Thymus (tissue), 11 donors: ENCODE data around the gene CBX1. TPM values are rescaled to one million over a fixed set of nuclear protein-coding genes. Genes with fewer than 3 reads are reported as not detected.

Source experiments
- DNase-seq, 9 donors: peaks; one replicate each; pipeline ENCODE4 v3.0.0-alpha.2; 2013; ENCODE audit warnings: low spot score in 9 of 9, low read depth in 6 of 9, missing footprints in 1 of 9
- H3K27ac ChIP-seq, 2 donors: one replicate each; pipeline ENCODE4 v1.5.1; 2013; ENCODE audit warnings: control low read depth in 1 of 2, low read depth in 1 of 2, low read length in 1 of 2, mild to moderate bottlenecking in 1 of 2, moderate library complexity in 1 of 2
- H3K27me3 ChIP-seq, 2 donors: one replicate each; pipeline ENCODE4 v1.5.1; 2013; ENCODE audit warnings: low read length in 1 of 2; ENCODE audit not compliant: control insufficient read depth in 2 of 2, insufficient read depth in 1 of 2
- H3K36me3 ChIP-seq, 2 donors: one replicate each; pipeline ENCODE4 v1.5.1; 2013; ENCODE audit warnings: low read length in 1 of 2, mild to moderate bottlenecking in 1 of 2, moderate library complexity in 1 of 2; ENCODE audit not compliant: control insufficient read depth in 2 of 2, insufficient read depth in 2 of 2
- H3K4me1 ChIP-seq, 2 donors: one replicate each; pipeline ENCODE4 v1.5.1; 2013; ENCODE audit warnings: low read length in 2 of 2; ENCODE audit not compliant: control insufficient read depth in 2 of 2, insufficient read depth in 2 of 2
- H3K4me3 ChIP-seq, 2 donors: one replicate each; pipeline ENCODE4 v1.5.1; 2013; ENCODE audit warnings: low read length in 2 of 2, control low read depth in 1 of 2, mild to moderate bottlenecking in 1 of 2
- H3K9me3 ChIP-seq, 2 donors: one replicate each; pipeline ENCODE4 v1.5.1; 2013; ENCODE audit warnings: low read length in 1 of 2, mild to moderate bottlenecking in 1 of 2; ENCODE audit not compliant: control insufficient read depth in 2 of 2, insufficient read depth in 1 of 2
- WGBS: extraction: QIAGEN DNeasy Blood & Tissue Kit; methylation state at CpG from one replicate; pipeline ENCODE4 v1.1.7; 2013; 5-methylcytosine and 5-hydroxymethylcytosine counted together
- polyA plus RNA-seq: library from polyadenylated mRNA; stranded (reverse); fragments of 200-250 nt; gene quantifications from one replicate; pipeline ENCODE4 v1.2.3, GENCODE V29; 2013
- total RNA-seq: library from RNA; stranded (reverse); fragments of 120-200 nt; gene quantifications from one replicate; pipeline ENCODE4 v1.2.4, GENCODE V29; 2013
- donor health status: healthy.

The CBX1 gene
- total and polyA plus RNA-seq, 2 donors, result 39.8 to 64.6 TPM

GRCh38 chr17:48059125-48059668 lies 42.1 kb downstream of the CBX1 start:
- DNase-seq, result no peak
- 98% methylated on average over 32 of the region's 32 CpGs for WGBS

GRCh38 chr17:48058393-48059124 lies 42.7 kb downstream of the CBX1 start:
- Histone ChIP-seq H3K36me3 (peaks cover 81 to 87% of the 10 kb centered on the region in 2 donors), H3K4me1 (peaks cover 0 to 3% of the 10 kb centered on the region in 2 donors), H3K27ac (no peak overlapping the region), H3K27me3 (no peaks in the 10 kb centered on the region), H3K4me3 (no peak overlapping the region), H3K9me3 (no peaks in the 10 kb centered on the region)
- 96% methylated on average over 11 of the region's 11 CpGs for WGBS
- DNase-seq, result no peak

More at GRCh38 chr17:48059125-48059668, 42.1 kb downstream of the CBX1 start:
- Histone ChIP-seq H3K4me3 (no peak overlapping the region), H3K4me1 (no peaks in the 10 kb centered on the region), H3K27ac (no peak overlapping the region), H3K36me3 (peaks cover 79 to 82% of the 10 kb centered on the region in 2 donors), H3K27me3 (no peaks in the 10 kb centered on the region), H3K9me3 (no peaks in the 10 kb centered on the region)

DNA sequence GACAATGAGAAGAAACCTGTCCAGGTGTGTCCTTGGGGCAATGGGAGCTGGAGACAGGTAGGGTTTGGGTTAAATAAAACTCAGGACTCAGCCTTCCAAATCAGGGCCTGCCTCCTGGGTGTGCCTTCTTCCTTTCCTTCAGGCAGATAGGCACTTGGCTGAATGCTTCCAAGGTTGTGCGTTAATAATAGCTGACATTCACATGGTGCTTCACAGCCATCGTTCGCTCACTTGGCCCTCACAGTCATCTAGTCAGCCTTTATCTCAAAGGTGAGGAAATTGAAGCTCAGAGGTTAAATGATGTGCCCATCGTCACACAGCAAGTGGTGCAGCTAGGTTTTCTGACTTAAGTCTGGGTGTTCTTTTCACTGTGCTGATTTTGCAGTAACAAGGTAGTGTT lies 43.7 kb downstream of the CBX1 start:
- Histone ChIP-seq H3K36me3 (peaks cover 84 to 90% of the 10 kb centered on the region in 2 donors), H3K4me3 (no peak overlapping the region), H3K27ac (no peak overlapping the region), H3K4me1 (peaks cover 6 to 12% of the 10 kb centered on the region in 2 donors), H3K27me3 (no peaks in the 10 kb centered on the region), H3K9me3 (no peaks in the 10 kb centered on the region)
- DNase-seq, result no peak
- WGBS, result 98% methylated on average over 4 of the region's 4 CpGs

- Histone ChIP-seq H3K4me3 (no peak overlapping the region), H3K27ac (peak overlapping the region in 1 of 2 donors; percentile 5), H3K4me1 (peaks cover 10 to 20% of the 10 kb centered on the region in 2 donors), H3K36me3 (peaks cover 84 to 90% of the 10 kb centered on the region in 2 donors), H3K9me3 (no peaks in the 10 kb centered on the region), H3K27me3 (no peaks in the 10 kb centered on the region)
- DNase-seq, result no peak
- 88% methylated on average over 2 of the region's 2 CpGs for WGBS
These were observed 44.4 kb downstream of the CBX1 start for GRCh38 chr17:48056879-48057278.

GRCh38 chr17:48056246-48056745 lies 45.0 kb downstream of the CBX1 start:
- H3K36me3 ChIP-seq, result peaks cover 84 to 90% of the 10 kb centered on the region in 2 donors
- H3K4me1 ChIP-seq, result peaks cover 10 to 25% of the 10 kb centered on the region in 2 donors
- WGBS, result 96% methylated on average over 10 of the region's 10 CpGs
- no peak overlapping the region for H3K4me3 ChIP-seq
- H3K27ac ChIP-seq, result no peak overlapping the region
- H3K9me3 ChIP-seq, result no peaks in the 10 kb centered on the region
- no peaks in the 10 kb centered on the region for H3K27me3 ChIP-seq
- DNase-seq, result no peak

DNA sequence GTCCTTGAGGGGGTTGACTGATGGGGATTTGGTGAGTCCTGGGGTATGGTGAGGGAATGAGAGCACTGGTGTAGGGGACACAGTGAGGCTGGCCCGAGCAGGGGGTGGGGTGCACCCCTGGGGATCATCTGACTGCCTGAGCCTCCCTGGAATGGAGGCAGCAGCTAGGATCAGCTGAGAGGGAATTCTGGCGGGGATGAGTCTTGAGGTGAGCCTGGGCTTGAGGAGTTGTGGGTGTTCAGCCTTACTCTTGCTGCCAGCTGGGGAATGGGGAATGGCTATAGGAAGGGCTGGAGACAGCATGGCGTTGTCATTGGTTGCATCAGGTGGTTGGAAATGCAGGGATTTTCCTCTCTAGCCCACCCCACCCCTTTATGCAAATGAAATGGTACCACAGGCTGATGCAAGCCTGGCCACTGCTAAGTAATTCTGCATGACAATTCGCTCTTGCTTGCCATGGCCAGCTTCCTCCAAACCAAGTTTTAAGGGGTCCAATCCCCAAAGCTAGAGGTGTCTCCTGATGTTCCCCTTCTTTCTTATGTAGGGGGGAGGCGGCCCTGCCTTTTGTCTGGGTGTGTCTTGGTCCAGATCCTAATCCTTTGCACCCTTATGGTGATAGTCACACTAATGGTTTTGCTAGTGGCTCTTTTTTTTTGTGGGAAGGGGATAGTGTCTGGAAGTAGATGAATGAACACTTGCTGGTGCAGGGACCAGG lies 45.6 kb downstream of the CBX1 start:
- no peak overlapping the region for H3K27ac ChIP-seq
- H3K4me3 ChIP-seq, result no peak overlapping the region
- no peak for DNase-seq
- peaks cover 89 to 95% of the 10 kb centered on the region in 2 donors for H3K36me3 ChIP-seq
- H3K27me3 ChIP-seq, result no peaks in the 10 kb centered on the region
- 97% methylated on average over 5 of the region's 5 CpGs for WGBS
- H3K4me1 ChIP-seq, result peaks cover 10 to 31% of the 10 kb centered on the region in 2 donors
- no peaks in the 10 kb centered on the region for H3K9me3 ChIP-seq

GRCh38 chr17:48054238-48055185 lies 46.8 kb downstream of the CBX1 start:
- Histone ChIP-seq H3K27ac (no peak overlapping the region), H3K4me3 (no peak overlapping the region), H3K36me3 (peaks cover 81 to 86% of the 10 kb centered on the region in 2 donors), H3K4me1 (peaks cover 13 to 43% of the 10 kb centered on the region in 2 donors), H3K9me3 (no peaks in the 10 kb centered on the region), H3K27me3 (no peaks in the 10 kb centered on the region)
- no peak for DNase-seq
- 92% methylated on average over 34 of the region's 34 CpGs for WGBS

DNA sequence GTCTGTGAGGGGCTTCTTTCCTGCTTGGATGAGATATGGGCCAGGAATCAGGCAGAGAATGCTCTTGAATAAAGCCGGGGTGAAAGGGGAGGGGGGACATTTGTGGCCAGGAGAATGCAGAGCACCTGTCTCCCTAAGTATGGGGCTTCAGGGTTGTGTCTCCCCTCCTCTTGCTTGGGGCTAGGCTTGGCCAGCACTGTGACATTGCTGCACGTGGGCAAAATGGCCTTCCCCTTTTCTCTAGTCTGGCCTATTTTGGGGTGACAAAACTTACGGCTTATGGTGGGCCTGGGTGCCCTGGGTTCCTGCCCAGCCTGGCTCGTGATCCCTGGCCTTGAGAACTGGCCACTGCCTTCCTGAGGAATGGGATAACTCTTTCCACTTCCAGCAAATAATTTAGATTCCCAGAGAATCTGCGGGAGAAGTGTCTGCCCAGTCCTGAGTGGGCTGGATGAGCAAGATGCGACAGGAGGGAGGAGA lies 47.5 kb downstream of the CBX1 start:
- no peaks in the 10 kb centered on the region for H3K27me3 ChIP-seq
- 91% methylated on average over 6 of the region's 6 CpGs for WGBS
- peaks cover 14 to 50% of the 10 kb centered on the region in 2 donors for H3K4me1 ChIP-seq
- no peak overlapping the region for H3K4me3 ChIP-seq
- no peak for DNase-seq
- peak overlapping the region in 1 of 2 donors; percentile 25 for H3K27ac ChIP-seq
- H3K36me3 ChIP-seq, result peaks cover 74 to 79% of the 10 kb centered on the region in 2 donors
- H3K9me3 ChIP-seq, result no peaks in the 10 kb centered on the region
